HepG2 (cell line): ENCODE results near the gene ADAM22.

Experiments used
- ELF1 ChIP-seq: sonication (generic); formaldehyde crosslinking; IDR thresholded peaks from 2 replicates; pipeline ENCODE4 v1.4.0; 2020; ENCODE audit warnings: missing genetic modification reagents
- EP300 ChIP-seq, 3 experiments: sonication (generic) in 1 of 3; formaldehyde crosslinking in 1 of 3; IDR thresholded peaks; 2 replicates each; pipeline versions ENCODE4 v1.5.1 to v1.6.1; 2011 to 2020; ENCODE audit warnings: low read depth in 2 of 3, low read length in 2 of 3, borderline replicate concordance in 1 of 3, improper control_type of control experiment in 1 of 3, mild to moderate bottlenecking in 1 of 3, missing genetic modification reagents in 1 of 3, moderate library complexity in 1 of 3
- MYNN ChIP-seq: sonication (generic); formaldehyde crosslinking; IDR thresholded peaks from 2 replicates; pipeline ENCODE4 v1.4.0; 2020; ENCODE audit warnings: mild to moderate bottlenecking, low read depth, missing genetic modification reagents
- POLR2A ChIP-seq, 2 experiments: IDR thresholded peaks; 2 replicates each; pipeline ENCODE4 v1.6.1; 2011; ENCODE audit warnings: low read depth in 2 of 2, low read length in 2 of 2, mild to moderate bottlenecking in 1 of 2, moderate library complexity in 1 of 2; ENCODE audit not compliant: insufficient read depth in 1 of 2

DNA sequence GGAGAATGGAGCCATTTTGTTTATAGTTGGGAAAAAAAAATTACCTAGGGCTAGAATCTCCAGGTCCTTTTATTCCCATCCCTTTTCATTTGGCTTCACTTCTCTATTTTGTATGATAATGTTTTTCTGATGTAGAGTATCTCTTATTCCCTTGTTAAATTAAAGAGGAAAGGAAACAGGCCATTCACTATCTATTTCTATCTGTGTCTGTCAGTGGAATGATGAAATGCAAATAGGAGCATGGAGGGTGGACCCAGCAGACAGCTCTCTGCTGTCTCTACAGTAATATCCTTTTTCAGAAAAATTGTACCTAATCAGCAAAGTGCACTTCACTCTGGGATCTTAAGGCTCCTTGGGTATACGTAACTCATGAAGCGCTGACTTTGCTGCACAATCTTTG, 149.8 kb downstream of the ADAM22 start:
- no peak for TF ChIP-seq MYNN (CRISPR knock-in tag)
- no peak for TF ChIP-seq ELF1
- TF ChIP-seq EP300 (IDR thresholded peaks at IDR 0.05; ENCODE audit: low read depth in 2 of 2, low read length in 2 of 2) = no peak
- no peak for TF ChIP-seq EP300 (CRISPR knock-in tag; IDR thresholded peaks at IDR 0.05; ENCODE audit: borderline replicate concordance)
- no peak for TF ChIP-seq POLR2A (IDR thresholded peaks at IDR 0.05; ENCODE audit: insufficient read depth in 1 of 2, low read depth in 2 of 2, low read length in 2 of 2)
